Measurements from ENCODE around the gene USP43. TPM values are rescaled to one million over a fixed set of nuclear protein-coding genes. Genes with fewer than 3 reads are reported as not detected.

The USP43 gene
- total RNA-seq, 6 donors from 2014 or later, result 5.9 to 17.9 (median 11.0) TPM

GRCh38 chr17:9676820-9677310, 31.5 kb downstream of the USP43 start:
- H3K27me3 ChIP-seq, result no peaks in the 10 kb centered on the region
- no peaks in the 10 kb centered on the region for H3K4me1 ChIP-seq
- peaks cover 0 to 7% (median 4%) of the 10 kb centered on the region in 4 donors for H3K9me3 ChIP-seq
- TF ChIP-seq EP300 (IDR thresholded peaks at IDR 0.05), result no peak
- TF ChIP-seq, protein P1, sequence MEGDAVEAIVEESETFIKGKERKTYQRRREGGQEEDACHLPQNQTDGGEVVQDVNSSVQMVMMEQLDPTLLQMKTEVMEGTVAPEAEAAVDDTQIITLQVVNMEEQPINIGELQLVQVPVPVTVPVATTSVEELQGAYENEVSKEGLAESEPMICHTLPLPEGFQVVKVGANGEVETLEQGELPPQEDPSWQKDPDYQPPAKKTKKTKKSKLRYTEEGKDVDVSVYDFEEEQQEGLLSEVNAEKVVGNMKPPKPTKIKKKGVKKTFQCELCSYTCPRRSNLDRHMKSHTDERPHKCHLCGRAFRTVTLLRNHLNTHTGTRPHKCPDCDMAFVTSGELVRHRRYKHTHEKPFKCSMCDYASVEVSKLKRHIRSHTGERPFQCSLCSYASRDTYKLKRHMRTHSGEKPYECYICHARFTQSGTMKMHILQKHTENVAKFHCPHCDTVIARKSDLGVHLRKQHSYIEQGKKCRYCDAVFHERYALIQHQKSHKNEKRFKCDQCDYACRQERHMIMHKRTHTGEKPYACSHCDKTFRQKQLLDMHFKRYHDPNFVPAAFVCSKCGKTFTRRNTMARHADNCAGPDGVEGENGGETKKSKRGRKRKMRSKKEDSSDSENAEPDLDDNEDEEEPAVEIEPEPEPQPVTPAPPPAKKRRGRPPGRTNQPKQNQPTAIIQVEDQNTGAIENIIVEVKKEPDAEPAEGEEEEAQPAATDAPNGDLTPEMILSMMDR (IDR thresholded peaks at IDR 0.05), result no peak
- TF ChIP-seq POLR2AphosphoS5 (IDR thresholded peaks at IDR 0.05), result no peak
- TF ChIP-seq POLR2A (IDR thresholded peaks at IDR 0.05), result no peak
- H3K36me3 ChIP-seq, result no peaks in the 10 kb centered on the region
- DNase-seq (no peak), ATAC-seq (ENCODE audit: low FRiP score in 2 of 2) (no peak)
- no peak overlapping the region for H3K4me3 ChIP-seq
- 91 to 94% methylated on average over 4 of the region's 4 CpGs for WGBS, 2 donors
- no peak overlapping the region for H3K27ac ChIP-seq

GRCh38 chr17:9677411-9677810, 32.1 kb downstream of the USP43 start:
- Histone ChIP-seq H3K4me3 (no peak overlapping the region), H3K9me3 (peaks cover 0 to 7% (median 4%) of the 10 kb centered on the region in 4 donors), H3K4me1 (no peaks in the 10 kb centered on the region), H3K27me3 (no peaks in the 10 kb centered on the region), H3K36me3 (no peaks in the 10 kb centered on the region), H3K27ac (no peak overlapping the region)
- TF ChIP-seq POLR2A (IDR thresholded peaks at IDR 0.05), result no peak
- TF ChIP-seq, protein P1 (IDR thresholded peaks at IDR 0.05), result no peak
- no peak for TF ChIP-seq EP300 (IDR thresholded peaks at IDR 0.05)
- TF ChIP-seq POLR2AphosphoS5 (IDR thresholded peaks at IDR 0.05), result no peak
- no peak for ATAC-seq (ENCODE audit: low FRiP score in 2 of 2)
- no peak for DNase-seq
- WGBS, 2 donors, result 81 to 88% methylated on average over 7 of the region's 7 CpGs

DNA sequence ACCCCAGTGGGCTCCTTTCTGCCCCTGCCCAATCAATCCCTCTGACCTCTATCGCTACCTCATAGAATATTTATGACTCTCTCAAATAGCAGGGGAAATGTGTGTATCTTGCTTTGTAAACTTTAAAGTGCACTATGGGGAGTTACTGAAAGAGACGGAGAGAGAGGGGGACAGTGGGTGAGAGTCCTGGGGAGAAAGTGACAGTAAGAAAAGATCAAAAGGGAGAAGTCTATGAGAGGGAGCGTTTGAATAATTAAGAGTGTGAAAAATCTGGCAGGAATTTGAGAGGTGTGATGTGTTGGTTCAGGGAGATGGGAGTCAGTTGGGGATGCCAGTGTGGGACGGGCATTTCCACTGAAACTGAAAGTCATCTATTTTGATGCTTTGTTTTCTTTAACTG, 32.6 kb downstream of the USP43 start:
- H3K4me3 ChIP-seq, result no peak overlapping the region
- H3K27ac ChIP-seq, result no peak overlapping the region
- no peaks in the 10 kb centered on the region for H3K4me1 ChIP-seq
- no peak for DNase-seq
- peaks cover 0 to 7% (median 4%) of the 10 kb centered on the region in 4 donors for H3K9me3 ChIP-seq
- TF ChIP-seq POLR2AphosphoS5 (IDR thresholded peaks at IDR 0.05), result no peak
- no peak for TF ChIP-seq EP300 (IDR thresholded peaks at IDR 0.05)
- TF ChIP-seq POLR2A (IDR thresholded peaks at IDR 0.05), result no peak
- TF ChIP-seq, protein P1 (IDR thresholded peaks at IDR 0.05), result no peak
- no peaks in the 10 kb centered on the region for H3K27me3 ChIP-seq
- H3K36me3 ChIP-seq, result no peaks in the 10 kb centered on the region
- 73 to 79% methylated on average over 4 of the region's 4 CpGs for WGBS, 2 donors
- no peak for ATAC-seq (ENCODE audit: low FRiP score in 2 of 2)

GRCh38 chr17:9684955-9685621, 39.8 kb downstream of the USP43 start:
- Histone ChIP-seq H3K27me3 (no peaks in the 10 kb centered on the region), H3K36me3 (no peaks in the 10 kb centered on the region), H3K4me1 (no peaks in the 10 kb centered on the region), H3K9me3 (peaks cover 0 to 4% (median 1%) of the 10 kb centered on the region in 4 donors), H3K27ac (no peak overlapping the region), H3K4me3 (no peak overlapping the region)
- TF ChIP-seq POLR2A (IDR thresholded peaks at IDR 0.05) (no peak), POLR2AphosphoS5 (IDR thresholded peaks at IDR 0.05) (no peak), EP300 (IDR thresholded peaks at IDR 0.05) (no peak)
- TF ChIP-seq, protein P1 (IDR thresholded peaks at IDR 0.05), result no peak
- ATAC-seq (ENCODE audit: low FRiP score in 2 of 2), result peak in 1 of 2 donors; percentile 61
- WGBS, 2 donors, result 48 to 74% methylated on average over 10 of the region's 10 CpGs
- no peak for DNase-seq

GRCh38 chr17:9693755-9694154, 48.4 kb downstream of the USP43 start:
- Histone ChIP-seq H3K36me3 (peaks cover 0 to 5% (median 0%) of the 10 kb centered on the region in 4 donors), H3K4me1 (no peaks in the 10 kb centered on the region), H3K9me3 (no peaks in the 10 kb centered on the region), H3K27me3 (no peaks in the 10 kb centered on the region), H3K27ac (no peak overlapping the region), H3K4me3 (no peak overlapping the region)
- ATAC-seq (ENCODE audit: low FRiP score in 2 of 2) (no peak), DNase-seq (no peak)
- WGBS, 2 donors, result 90 to 91% methylated on average over 7 of the region's 7 CpGs
- TF ChIP-seq POLR2A (IDR thresholded peaks at IDR 0.05) (no peak), EP300 (IDR thresholded peaks at IDR 0.05) (no peak), POLR2AphosphoS5 (IDR thresholded peaks at IDR 0.05) (no peak)
- TF ChIP-seq, protein P1 (IDR thresholded peaks at IDR 0.05), result no peak
